DMS79 treated with DMSO at 0.1 percent for 48 hours (cell line): ENCODE data around the gene TAF11L2.
A peak's percentile ranks its signal among the peaks of the same experiment; 100 is the strongest.
"Not testable (repeated sequence)": the region's sequence is repeated elsewhere in the genome, so short reads cannot be mapped to it uniquely, and the experiment has no call there.

Experiments
- DNase-seq: peaks from one replicate; lab custom pipeline; 2025; lab: John Stamatoyannopoulos, UW

Gene TAF11L2

DNA sequence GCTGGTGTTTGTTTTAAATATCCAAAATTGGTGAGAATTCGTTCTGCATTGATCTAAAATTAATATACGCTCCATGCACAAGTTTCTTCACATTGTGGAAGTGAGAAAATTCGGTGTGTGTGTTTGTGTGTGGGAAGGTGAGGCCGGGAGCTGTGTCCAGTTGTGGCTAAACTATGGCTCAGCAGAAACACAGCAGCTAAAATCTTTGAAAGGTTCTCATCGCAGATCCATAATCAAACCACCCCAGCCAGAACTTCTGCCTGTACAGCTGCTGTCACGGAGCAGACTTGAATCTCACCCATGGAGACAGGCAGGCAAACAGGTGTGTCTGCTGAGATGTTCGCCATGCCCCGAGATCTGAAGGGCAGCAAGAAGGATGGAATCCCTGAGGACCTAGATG lies at the start of gene TAF11L2:
TSS of gene TAF11L2 (plus strand) at position 301 of the 400 bp plus-strand sequence.
- not testable (repeated sequence) for DNase-seq

DNA sequence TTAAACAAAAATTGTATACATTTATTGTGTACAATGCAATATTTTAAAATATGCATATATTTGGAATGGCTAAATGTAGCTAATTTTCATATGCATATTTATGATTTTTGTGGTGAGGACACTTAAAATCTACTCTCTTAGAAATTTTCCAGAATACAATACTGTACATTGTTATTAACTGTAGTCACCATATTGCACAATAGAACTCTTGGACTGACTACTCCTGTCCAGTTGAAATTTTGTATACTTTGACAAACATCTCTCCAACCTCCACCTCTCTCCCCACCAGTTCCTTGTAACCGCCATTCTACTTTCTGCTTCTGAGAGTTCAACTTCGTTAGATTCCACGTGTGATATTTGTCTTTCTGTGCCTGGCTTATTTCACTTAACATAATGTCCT lies 49.2 kb upstream of the TAF11L2 start:
- no peak for DNase-seq

DNA sequence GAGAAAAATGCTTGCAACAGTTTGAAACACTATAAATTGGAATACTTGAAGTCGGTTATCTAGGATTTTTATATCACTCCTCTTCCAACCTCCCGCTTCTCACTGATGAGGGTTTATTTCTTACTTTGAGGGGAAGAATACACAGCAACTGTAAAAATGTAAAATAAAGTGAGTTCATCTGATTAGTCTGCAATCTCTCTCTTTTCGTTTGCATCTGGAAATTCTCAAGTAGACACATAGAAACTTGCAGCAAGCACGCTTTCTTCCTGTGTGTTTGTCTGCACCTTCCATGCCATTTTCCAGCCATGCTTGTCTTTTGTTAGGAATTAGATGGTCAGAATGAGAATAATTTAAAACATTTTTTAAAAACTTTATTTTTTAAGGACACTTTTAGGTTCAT lies 45.1 kb upstream of the TAF11L2 start:
- DNase-seq: no peak

DNA sequence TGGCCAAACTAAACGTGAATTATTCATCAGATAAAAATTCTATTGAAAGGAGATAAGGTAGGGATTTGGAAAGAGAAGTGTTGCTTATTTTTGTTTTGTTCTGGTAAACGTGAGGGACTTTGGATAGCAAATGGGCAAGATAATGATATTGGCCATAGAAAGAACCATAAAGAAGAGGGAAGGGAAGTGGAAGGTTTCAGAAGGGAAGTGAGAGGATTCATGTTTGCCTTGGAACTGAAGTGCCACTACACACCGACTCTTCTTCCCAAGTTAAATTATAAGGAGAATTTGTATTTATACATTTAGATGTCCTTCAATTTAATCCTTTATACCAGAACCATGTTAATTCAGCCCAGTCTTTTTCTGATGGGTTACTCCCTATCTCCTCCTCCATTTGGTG lies 42.1 kb upstream of the TAF11L2 start:
- DNase-seq: no peak

DNA sequence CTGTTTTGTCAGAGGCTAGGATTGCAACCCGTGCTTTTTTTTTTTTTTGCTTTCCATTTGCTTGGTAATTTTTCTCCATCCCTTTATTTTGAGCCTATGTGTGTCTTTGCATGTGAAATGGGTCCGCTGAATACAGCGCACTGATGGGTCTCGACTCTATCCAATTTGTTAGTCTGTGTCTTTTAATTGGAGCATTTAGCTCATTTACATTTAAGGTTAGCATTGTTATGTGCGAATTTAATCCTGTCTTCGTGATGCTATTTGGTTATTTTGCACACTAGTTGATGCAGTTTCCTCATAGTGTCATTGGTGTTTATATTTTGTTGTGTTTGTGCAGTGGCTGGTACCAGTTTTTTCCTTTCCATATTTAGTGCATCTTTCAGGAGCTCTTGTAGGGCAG lies 36.2 kb upstream of the TAF11L2 start:
- DNase-seq: no peak

DNA sequence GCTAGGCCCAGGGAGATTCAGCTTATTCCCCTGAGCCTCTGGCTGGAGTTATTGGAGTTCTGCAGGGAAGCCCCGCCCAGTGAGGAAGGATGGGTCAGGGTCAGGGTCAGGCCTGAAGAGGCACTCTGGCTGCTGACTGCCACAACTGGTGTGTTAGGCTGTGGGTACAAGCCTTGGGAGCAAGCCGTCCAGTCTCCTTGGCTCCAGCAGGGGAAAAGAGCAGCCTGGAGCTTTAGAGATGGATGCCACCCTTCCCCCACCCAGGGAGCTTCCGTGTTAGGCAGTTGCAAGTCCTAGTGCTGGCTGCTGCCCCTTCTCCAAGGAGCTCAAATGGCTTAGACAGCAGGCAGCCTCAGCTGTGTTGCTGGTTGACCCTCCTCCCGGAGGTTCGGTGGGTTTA lies 34.4 kb upstream of the TAF11L2 start:
- no peak for DNase-seq

DNA sequence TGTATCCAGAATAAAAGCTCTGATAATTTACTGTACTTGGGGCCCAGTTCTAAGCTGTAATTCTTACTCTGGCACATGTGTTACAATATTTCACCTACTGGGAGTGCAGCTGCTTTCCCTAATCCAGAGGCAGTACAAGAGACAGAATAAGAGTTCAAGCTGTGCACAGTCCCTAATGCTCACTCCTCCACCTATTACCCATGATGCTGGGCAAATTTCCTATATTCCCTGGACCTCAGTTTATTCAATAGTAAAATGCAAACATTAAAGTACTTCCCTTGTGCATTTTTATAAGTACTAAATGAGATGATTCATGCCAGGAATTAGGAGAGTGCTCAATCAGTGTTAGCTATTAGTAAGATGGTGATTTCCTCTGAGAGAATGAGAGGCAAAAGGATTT lies 28.0 kb upstream of the TAF11L2 start:
- no peak for DNase-seq

DNA sequence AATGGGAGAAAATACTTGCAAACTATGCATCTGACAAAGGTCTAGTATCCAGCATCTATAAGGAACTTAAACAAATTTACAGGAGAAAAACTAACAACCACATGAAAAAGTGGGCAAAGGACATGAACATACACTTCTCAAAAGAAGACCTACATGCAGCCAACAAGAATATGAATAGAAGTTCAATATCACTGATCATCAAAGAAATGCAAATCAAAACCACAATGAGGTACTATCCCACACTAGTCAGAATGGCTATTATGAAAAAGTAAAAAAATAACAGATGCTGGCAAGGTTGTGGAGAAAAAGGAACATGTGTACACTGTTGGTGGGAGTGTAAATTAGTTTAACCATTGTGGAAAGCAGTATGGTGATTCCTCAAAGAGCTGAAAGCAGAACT lies 23.0 kb upstream of the TAF11L2 start:
- not testable (repeated sequence) for DNase-seq

DNA sequence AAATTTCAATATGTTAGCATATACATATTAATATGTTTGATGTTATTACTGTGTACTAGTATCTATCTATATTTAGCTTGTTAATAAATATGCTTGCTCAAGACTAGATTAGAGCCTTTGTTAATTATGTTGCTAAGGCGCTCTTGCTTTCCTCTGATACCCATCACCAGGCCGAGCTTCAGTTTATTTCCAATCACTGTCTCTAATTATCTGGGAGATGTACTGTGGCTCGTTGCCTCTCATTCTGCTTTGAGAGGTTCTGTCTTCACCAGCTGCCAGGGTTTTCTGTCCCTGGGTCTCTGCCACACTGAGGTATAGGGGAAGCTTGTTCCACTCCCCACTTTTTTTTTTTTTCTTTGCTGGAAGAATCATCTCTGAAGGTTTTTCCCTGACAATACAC lies 21.0 kb upstream of the TAF11L2 start:
- no peak for DNase-seq

DNA sequence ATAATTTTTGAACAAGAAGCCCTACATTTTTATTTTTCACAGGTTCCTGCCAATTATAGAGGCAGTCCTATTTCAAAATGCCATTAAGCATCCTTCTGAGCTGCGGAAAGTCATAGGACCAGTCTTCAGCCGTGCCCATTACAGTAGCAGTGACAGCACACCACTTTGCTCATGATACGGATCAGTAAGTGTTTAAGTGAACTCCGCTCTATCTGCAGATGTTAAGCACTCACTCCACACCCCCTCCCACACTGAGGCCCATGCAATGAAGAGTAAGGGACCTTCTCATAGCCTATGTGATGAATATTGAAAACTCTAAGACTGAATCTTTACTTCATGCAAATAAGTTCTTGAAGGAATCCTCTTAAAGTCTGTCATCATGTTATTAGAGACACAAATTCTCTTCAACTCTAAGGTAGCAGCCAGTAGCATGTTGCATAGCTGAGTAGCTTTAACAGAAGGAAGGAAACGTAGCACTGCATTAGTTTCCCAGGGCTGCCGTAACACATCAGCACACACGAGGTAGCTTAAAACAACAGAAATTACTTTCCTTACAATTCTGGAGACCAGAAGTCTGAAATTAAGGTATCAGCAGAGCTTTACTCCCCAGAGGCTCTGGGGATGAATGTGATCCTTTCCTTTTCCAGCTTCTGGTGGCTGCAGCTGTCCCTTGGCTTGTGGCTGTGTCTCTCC lies 20.3 kb upstream of the TAF11L2 start:
- peak; percentile 48 for DNase-seq

DNA sequence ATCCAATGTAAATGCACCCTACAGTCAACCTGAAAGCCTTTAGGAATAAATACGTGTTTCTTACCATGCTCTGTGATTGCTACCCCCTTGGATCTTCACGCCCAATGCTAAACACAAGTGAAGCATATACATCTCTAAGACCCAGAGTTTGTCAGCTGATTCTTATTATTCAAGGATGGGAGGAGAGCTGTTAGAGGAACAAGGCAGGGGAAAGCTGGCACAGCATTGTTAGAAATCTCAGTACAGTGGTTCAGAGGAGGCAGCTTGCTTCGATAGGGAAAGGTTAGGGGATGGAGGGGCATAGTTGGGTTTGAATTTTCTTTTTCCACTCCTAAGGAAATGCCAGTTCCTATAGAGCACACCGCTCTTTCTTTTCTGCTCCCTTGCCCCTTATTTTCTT lies 16.7 kb upstream of the TAF11L2 start:
- peak; percentile 18 for DNase-seq

DNA sequence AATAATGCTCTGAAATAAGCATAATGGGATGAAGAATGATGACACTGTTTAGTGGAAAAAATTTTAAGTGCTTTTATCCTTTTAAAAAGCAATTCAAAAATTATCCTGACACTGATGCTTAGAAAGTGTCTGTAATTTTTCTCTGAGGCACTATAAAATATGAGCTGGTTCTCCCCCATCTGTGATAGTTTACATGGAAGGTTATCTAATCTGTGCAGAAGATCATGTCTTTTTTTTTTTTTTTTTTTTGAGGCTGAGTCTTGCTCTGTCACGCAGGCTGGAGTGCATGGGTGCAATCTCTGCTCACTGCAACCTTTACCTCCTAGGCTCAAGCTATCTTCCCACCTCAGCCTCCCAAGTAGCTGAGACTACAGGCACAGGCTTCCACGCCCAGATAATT lies 15.2 kb upstream of the TAF11L2 start:
- no peak for DNase-seq

DNA sequence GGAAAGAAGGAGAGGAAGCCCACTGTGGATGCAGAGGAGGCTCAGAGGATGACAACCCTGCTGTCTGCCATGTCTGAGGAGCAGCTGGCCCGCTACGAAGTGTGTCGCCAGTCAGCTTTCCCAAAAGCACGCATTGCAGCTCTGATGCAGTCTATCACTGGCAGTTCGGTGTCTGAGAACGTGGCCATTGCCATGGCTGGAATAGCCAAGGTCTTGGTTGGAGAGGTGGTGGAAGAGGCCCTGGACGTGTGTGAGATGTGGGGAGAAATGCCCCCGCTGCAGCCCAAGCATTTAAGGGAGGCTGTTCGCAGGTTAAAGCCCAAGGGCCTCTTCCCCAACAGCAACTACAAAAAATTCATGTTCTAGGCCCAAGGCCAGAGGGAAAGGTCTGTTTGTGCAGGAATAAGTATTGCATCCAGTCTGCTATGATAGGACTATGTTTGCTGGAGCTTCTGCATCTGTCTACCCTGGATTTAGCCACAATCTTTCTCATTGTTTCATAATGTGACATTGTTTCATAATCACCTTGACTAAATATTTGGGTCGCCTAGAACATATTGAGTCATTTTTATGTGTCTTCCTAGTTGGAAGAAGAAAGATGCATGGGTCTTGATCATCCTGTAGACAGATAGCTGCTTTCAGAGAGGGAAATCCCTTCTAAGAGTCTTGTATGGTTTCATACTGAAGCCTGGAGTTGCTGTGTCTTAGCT lies 11.4 kb upstream of the TAF11L2 start:
- not testable (repeated sequence) for DNase-seq

DNA sequence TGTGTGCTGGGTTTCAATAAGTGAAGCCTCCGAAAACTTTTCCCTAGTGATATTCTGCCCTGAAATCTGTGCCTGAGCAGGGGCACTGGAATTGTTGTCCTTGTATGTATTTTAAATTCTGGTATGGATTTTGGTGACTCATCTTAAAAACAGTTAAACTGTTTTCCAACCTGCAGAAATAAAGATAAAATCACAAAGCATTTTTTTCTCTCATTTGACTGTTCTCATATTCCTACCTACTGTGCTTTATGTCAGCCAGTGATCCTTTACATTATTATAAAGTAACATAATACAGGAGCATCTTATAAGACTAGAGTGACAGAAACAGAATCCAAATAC lies 10.9 kb upstream of the TAF11L2 start:
- DNase-seq: no peak

DNA sequence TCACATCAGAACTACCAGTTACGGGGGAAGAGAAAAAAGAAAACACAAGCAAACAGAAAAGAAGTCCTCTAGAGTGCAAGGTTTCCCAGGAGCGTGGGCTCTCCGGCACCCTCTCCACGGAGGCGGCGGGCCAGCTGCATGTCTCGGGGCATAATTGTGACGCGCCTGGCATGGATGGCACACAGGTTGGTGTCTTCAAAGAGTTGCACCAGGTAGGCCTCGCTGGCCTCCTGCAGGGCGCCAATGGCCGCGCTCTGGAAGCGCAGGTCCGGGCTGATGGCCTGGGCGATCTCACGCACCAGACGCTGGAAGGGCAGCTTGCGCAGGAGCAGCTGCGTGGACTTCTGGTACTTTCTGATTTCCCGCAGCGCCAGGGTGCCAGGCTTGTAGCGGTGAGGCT lies 6.8 kb upstream of the TAF11L2 start:
- not testable (repeated sequence) for DNase-seq

DNA sequence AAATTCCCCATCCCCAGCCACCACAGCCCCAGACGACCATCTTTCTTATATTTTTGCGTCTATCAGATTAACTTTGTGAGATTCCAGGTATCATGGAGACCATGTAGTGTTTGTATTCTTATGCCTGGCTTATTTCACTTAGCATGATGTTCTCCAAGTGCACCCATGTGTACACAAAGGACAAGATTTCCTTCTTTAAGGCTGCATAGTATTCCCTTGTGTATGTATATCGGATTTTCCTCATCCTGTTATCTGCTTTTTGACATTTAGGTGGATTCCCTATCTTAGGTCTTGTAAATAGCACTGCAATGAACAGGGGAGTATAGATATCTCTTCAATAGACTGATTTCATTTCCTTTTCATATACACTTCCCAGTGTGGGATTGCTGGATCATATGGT lies 5.3 kb upstream of the TAF11L2 start:
- DNase-seq: no peak

DNA sequence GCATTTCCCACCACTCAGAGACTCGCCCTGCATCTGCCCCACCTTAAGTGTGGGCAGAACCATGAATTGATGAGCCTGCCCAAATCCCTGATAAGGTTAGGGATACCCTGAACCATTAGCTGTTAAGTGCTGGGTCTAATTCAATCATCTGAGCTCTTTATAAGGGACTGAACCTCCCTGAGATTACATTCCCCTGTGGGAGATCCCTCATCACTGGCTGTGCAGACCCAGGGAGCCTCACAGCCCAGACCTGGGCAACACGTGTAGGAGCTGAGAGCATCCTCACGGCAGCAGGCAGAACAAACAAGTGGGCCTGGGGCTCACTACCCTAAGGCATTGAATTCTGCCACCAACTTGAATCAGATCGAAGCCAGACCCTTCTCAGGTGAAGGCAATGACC lies 585 bp upstream of the TAF11L2 start:
- DNase-seq: no peak

DNA sequence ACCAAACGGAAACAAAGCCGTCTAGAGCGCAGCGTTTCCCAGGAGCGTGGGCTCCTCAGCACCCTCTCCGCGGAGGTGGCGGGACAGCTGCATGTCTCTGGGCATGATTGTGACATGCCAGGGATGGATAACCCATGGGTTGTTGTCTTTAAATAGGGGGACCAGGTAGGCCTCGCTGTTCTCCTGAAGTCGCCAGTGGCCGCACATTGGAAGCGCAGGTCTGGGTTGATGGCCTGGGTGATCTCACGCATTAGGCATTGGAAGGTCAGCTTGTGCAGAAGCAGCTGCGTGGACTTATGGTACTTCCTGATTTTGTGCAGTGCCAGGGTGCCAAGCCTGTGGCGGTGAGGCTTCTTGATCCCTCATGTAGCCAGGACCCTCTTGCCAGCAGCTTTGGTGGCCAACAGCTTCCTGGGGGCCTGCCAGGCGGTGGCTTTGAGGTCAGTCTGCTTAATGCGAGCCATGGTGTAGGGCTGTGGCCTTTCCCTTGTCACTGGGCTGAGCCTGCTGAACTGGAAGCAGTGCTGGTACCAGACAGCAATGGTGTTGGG lies 13.8 kb downstream of the TAF11L2 start:
- DNase-seq: no peak

DNA sequence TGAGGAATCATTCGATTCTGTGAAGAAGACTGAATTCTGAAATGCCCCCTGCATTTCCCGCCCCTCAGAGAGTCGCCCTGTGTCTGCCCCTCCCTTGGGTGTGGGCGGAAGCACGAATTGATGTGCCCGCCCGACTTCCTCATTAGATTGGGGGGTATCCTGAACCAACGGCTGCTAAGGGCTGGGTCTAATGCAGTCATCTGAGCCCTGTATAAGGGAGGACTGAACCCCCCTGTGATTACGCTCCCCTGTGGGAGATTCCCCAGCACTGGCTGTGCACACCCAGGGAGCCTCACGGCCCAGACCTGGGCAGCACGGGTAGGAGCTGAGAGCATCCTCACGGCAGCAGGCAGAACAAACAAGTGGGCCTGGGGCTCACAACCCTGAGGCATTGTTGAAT lies 19.5 kb downstream of the TAF11L2 start:
- not testable (repeated sequence) for DNase-seq

DNA sequence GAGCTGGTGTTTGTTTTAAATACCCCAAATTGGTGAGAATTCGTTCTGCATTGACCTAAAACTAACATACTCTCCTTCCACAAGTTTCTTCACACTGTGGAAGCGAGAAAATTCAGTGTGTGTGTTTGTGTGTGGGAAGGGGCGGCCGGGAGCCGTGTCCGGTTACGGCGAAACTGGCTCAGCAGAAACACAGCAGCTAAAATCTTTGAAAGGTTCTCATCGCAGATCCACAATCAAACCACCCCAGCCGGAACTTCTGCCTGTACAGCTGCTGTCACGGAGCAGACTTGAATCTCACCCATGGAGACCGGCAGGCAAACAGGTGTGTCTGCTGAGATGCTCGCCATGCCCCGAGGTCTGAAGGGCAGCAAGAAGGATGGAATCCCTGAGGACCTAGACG lies 20.0 kb downstream of the TAF11L2 start, which contains the start of gene TAF11L3:
TSS of gene TAF11L3 (plus strand) at position 301 of the 400 bp plus-strand sequence.
- DNase-seq: not testable (repeated sequence)

DNA sequence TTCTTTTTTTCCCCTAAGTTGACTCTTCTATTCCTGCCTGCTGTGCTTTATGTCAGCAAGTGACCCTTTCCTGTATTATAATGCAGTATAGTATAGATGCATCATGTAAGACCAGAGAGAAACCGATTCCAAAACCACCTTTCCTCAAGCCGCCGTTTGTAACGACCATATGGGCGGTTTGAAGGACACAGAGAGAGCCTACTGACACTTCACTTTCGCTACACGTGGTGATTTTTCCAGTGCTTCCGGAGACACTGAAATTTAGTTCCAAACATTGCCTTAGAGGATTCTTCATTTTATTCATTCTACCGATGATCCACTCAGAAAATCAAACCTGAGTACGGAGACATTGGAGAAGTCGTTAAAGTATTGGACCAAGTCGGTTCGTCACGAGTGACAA lies 21.5 kb downstream of the TAF11L2 start:
- DNase-seq: not testable (repeated sequence)

DNA sequence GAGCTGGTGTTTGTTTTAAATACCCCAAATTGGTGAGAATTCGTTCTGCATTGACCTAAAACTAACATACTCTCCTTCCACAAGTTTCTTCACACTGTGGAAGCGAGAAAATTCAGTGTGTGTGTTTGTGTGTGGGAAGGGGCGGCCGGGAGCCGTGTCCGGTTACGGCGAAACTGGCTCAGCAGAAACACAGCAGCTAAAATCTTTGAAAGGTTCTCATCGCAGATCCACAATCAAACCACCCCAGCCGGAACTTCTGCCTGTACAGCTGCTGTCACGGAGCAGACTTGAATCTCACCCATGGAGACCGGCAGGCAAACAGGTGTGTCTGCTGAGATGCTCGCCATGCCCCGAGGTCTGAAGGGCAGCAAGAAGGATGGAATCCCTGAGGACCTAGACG lies 23.5 kb downstream of the TAF11L2 start, which contains the start of gene TAF11L4:
TSS of gene TAF11L4 (plus strand) at position 301 of the 400 bp plus-strand sequence.
- DNase-seq: not testable (repeated sequence)

DNA sequence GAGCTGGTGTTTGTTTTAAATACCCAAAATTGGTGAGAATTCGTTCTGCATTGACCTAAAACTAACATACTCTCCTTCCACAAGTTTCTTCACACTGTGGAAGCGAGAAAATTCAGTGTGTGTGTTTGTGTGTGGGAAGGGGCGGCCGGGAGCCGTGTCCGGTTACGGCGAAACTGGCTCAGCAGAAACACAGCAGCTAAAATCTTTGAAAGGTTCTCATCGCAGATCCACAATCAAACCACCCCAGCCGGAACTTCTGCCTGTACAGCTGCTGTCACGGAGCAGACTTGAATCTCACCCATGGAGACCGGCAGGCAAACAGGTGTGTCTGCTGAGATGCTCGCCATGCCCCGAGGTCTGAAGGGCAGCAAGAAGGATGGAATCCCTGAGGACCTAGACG lies 26.9 kb downstream of the TAF11L2 start, which contains the start of gene TAF11L5:
TSS of gene TAF11L5 (plus strand) at position 301 of the 400 bp plus-strand sequence.
- DNase-seq: not testable (repeated sequence)
